Neural cell (in vitro differentiated cells): ENCODE data around the gene IL15. TPM values are rescaled to one million over a fixed set of nuclear protein-coding genes. Genes with fewer than 3 reads are reported as not detected.
A peak's percentile ranks its signal among the peaks of the same experiment; 100 is the strongest.
"Not testable (repeated sequence)": the region's sequence is repeated elsewhere in the genome, so short reads cannot be mapped to it uniquely, and the experiment has no call there.

Source experiments
- H2AFZ ChIP-seq: fragments of 200-600, 300-800 bp; sonication (generic), shearing (Covaris generic); 2 replicates; pipeline ENCODE4 v1.6.0; 2014; ENCODE audit warnings: low read depth, mild to moderate bottlenecking, antibody characterized with exemption, low read length, moderate library complexity
- H3F3A ChIP-seq: fragments of 200-600 bp; shearing (Covaris generic); 2 replicates; pipeline ENCODE4 v1.6.1; 2016; ENCODE audit warnings: mild to moderate bottlenecking, moderate library complexity, mixed read lengths, antibody characterized with exemption, low read length; ENCODE audit not compliant: insufficient read depth, poor library complexity, severe bottlenecking
- H3K27ac ChIP-seq: fragments of 200-600, 300-800 bp; sonication (generic), shearing (Covaris generic); 2 replicates; pipeline ENCODE4 v1.5.1; 2014; ENCODE audit warnings: mild to moderate bottlenecking, low read length, moderate library complexity
- H3K27me3 ChIP-seq: fragments of 300-800, 200-600 bp; sonication (generic), shearing (Covaris generic); 2 replicates; pipeline ENCODE4 v1.6.0; 2014; ENCODE audit warnings: mild to moderate bottlenecking, low read depth, low read length, moderate library complexity; ENCODE audit not compliant: insufficient read depth
- H3K36me3 ChIP-seq: fragments of 300-800, 200-600 bp; sonication (generic), shearing (Covaris generic); 2 replicates; pipeline ENCODE4 v1.5.1; 2014; ENCODE audit warnings: mild to moderate bottlenecking, antibody characterized with exemption, low read length, moderate library complexity; ENCODE audit not compliant: insufficient read depth
- H3K4me2 ChIP-seq: fragments of 300-800, 200-600 bp; sonication (generic), shearing (Covaris generic); 2 replicates; pipeline ENCODE4 v1.6.0; 2014; ENCODE audit warnings: mild to moderate bottlenecking, low read length
- H3K4me3 ChIP-seq: fragments of 300-800, 200-600 bp; sonication (generic), shearing (Covaris generic); 2 replicates; pipeline ENCODE4 v1.5.1; 2014; ENCODE audit warnings: mild to moderate bottlenecking, low read length, moderate library complexity
- H3K79me2 ChIP-seq: fragments of 200-600 bp; shearing (Covaris generic); replicated peaks from 2 replicates; pipeline ENCODE4 v1.6.0; 2014; ENCODE audit warnings: mild to moderate bottlenecking, low read length, moderate library complexity; ENCODE audit not compliant: insufficient read depth
- H3K9ac ChIP-seq: fragments of 300-800, 200-600 bp; sonication (generic), shearing (Covaris generic); 2 replicates; pipeline ENCODE4 v1.6.1; 2016; ENCODE audit warnings: mild to moderate bottlenecking, low read length, mixed read lengths
- H3K9me2 ChIP-seq: fragments of 200-600 bp; shearing (Covaris generic); 2 replicates; pipeline ENCODE4 v1.6.1; 2016; ENCODE audit warnings: mild to moderate bottlenecking, low read length, mixed read lengths; ENCODE audit not compliant: insufficient read depth
- H3K9me3 ChIP-seq: fragments of 200-600, 300-800 bp; sonication (generic), shearing (Covaris generic); 2 replicates; pipeline ENCODE4 v1.6.1; 2016; ENCODE audit warnings: mild to moderate bottlenecking, mixed run types, low read length, moderate library complexity, mixed read lengths
- H4K20me1 ChIP-seq: fragments of 200-600 bp; shearing (Covaris generic); 2 replicates; pipeline ENCODE4 v1.6.1; 2016; ENCODE audit warnings: mild to moderate bottlenecking, mixed run types; ENCODE audit not compliant: insufficient read depth
- EP300 ChIP-seq: fragments of 450-650 bp; conservative IDR thresholded peaks from 2 replicates; pipeline ENCODE4 v1.6.1; 2014; ENCODE audit warnings: antibody characterized with exemption, mild to moderate bottlenecking, moderate library complexity; ENCODE audit not compliant: poor library complexity, severe bottlenecking
- EZH2 ChIP-seq: fragments of 200-600, 300-800 bp; shearing (Covaris generic), sonication (generic); IDR thresholded peaks from 2 replicates; pipeline ENCODE4 v1.6.1; 2014; ENCODE audit warnings: antibody characterized with exemption, low read length, borderline replicate concordance, mild to moderate bottlenecking; ENCODE audit not compliant: insufficient read depth, poor library complexity, severe bottlenecking
- MXI1 ChIP-seq: fragments of 450-650 bp; conservative IDR thresholded peaks from 2 replicates; pipeline ENCODE4 v1.6.1; 2014; ENCODE audit warnings: antibody characterized with exemption, mild to moderate bottlenecking; ENCODE audit not compliant: poor library complexity, severe bottlenecking
- POLR2AphosphoS5 ChIP-seq: IDR thresholded peaks from 2 replicates; pipeline ENCODE4 v1.6.1; 2012
- RAD21 ChIP-seq: fragments of 450-650 bp; conservative IDR thresholded peaks from 2 replicates; pipeline ENCODE4 v1.6.1; 2014; ENCODE audit warnings: antibody characterized with exemption, mild to moderate bottlenecking, moderate library complexity
- SMC3 ChIP-seq: fragments of 450-650 bp; conservative IDR thresholded peaks from 2 replicates; pipeline ENCODE4 v1.6.1; 2014; ENCODE audit warnings: antibody characterized with exemption, mild to moderate bottlenecking, moderate library complexity; ENCODE audit not compliant: poor library complexity
- TAF1 ChIP-seq: IDR thresholded peaks from 2 replicates; pipeline ENCODE4 v1.6.1; 2012; ENCODE audit warnings: low read depth
- polyA plus RNA-seq: library from polyadenylated mRNA; depleted of rRNA; stranded (reverse); fragments of >200 nt; gene quantifications from 2 replicates; pipeline ENCODE4 v1.2.3, GENCODE V29; 2014
- TF ChIP-seq, protein P1 (sequence below): IDR thresholded peaks from 2 replicates; pipeline ENCODE4 v1.6.1; 2012; ENCODE audit warnings: borderline replicate concordance
- TF ChIP-seq, protein P2 (sequence below): fragments of 450-650 bp; IDR thresholded peaks from 2 replicates; pipeline ENCODE4 v1.5.1; 2014; ENCODE audit warnings: antibody characterized with exemption, mild to moderate bottlenecking, moderate library complexity; ENCODE audit not compliant: poor library complexity, severe bottlenecking

The IL15 gene
- polyA plus RNA-seq, 1 donor from 2014 or later: not detected

DNA sequence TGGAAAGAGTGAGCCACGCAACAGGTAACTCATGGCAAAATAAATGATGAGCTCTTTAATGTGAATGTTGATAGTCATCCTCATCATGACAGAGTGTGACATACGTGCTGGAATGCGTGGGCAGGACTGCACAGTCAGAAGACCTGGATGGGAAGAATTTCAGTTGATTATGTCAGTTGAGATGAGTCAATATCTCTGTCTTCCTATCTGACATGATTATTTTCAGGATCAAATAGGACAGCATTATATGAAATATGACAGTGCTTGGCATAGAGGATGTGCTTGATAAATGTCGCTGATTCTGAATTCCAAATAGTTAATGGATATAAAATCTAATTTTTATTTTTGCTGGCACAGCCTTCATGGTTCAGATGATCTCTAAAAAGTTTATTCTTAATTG lies 95.1 kb downstream of the IL15 start:
- H3F3A ChIP-seq: no peaks in the 10 kb centered on the region
- H3K27ac ChIP-seq: no peak overlapping the region
- no peak overlapping the region for H2AFZ ChIP-seq
- no peaks in the 10 kb centered on the region for H3K9me3 ChIP-seq
- no peaks in the 10 kb centered on the region for H4K20me1 ChIP-seq
- H3K9ac ChIP-seq: no peak overlapping the region
- TF ChIP-seq POLR2AphosphoS5 (no peak), EP300 (peak; percentile 60)
- no peaks in the 10 kb centered on the region for H3K36me3 ChIP-seq
- no peaks in the 10 kb centered on the region for H3K27me3 ChIP-seq
- H3K79me2 ChIP-seq: no peaks in the 10 kb centered on the region
- no peak overlapping the region for H3K4me2 ChIP-seq
- no peaks in the 10 kb centered on the region for H3K9me2 ChIP-seq
- H3K4me3 ChIP-seq: no peak overlapping the region

DNA sequence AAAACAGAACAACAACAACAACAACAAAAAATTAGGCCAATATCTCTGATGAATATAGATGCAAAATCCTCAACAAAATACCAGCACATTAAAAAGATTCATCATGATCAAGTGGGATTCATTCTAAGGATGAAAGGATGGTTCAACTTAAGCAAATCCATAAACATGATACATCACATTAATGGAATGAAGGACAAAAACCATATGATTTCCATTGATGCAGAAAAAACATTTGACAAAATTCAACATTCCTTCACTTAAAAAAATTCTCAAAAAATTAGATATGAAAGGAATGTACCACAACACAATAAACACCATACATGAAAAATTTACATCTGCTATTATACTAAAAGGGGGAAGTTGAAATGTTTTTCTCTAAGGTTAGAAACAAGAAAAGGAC lies 103.3 kb downstream of the IL15 start:
- H3K79me2 ChIP-seq: no peaks in the 10 kb centered on the region
- no peak overlapping the region for H3K4me2 ChIP-seq
- no peaks in the 10 kb centered on the region for H3F3A ChIP-seq
- H3K27me3 ChIP-seq: no peaks in the 10 kb centered on the region
- no peak for TF ChIP-seq POLR2AphosphoS5
- TF ChIP-seq TAF1: no peak
- TF ChIP-seq, protein P1, sequence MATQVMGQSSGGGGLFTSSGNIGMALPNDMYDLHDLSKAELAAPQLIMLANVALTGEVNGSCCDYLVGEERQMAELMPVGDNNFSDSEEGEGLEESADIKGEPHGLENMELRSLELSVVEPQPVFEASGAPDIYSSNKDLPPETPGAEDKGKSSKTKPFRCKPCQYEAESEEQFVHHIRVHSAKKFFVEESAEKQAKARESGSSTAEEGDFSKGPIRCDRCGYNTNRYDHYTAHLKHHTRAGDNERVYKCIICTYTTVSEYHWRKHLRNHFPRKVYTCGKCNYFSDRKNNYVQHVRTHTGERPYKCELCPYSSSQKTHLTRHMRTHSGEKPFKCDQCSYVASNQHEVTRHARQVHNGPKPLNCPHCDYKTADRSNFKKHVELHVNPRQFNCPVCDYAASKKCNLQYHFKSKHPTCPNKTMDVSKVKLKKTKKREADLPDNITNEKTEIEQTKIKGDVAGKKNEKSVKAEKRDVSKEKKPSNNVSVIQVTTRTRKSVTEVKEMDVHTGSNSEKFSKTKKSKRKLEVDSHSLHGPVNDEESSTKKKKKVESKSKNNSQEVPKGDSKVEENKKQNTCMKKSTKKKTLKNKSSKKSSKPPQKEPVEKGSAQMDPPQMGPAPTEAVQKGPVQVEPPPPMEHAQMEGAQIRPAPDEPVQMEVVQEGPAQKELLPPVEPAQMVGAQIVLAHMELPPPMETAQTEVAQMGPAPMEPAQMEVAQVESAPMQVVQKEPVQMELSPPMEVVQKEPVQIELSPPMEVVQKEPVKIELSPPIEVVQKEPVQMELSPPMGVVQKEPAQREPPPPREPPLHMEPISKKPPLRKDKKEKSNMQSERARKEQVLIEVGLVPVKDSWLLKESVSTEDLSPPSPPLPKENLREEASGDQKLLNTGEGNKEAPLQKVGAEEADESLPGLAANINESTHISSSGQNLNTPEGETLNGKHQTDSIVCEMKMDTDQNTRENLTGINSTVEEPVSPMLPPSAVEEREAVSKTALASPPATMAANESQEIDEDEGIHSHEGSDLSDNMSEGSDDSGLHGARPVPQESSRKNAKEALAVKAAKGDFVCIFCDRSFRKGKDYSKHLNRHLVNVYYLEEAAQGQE: no peak
- TF ChIP-seq EZH2: no peak
- no peak overlapping the region for H2AFZ ChIP-seq
- H4K20me1 ChIP-seq: no peaks in the 10 kb centered on the region
- H3K9me2 ChIP-seq: no peaks in the 10 kb centered on the region
- no peaks in the 10 kb centered on the region for H3K9me3 ChIP-seq
- no peak overlapping the region for H3K27ac ChIP-seq
- H3K4me3 ChIP-seq: no peak overlapping the region
- no peaks in the 10 kb centered on the region for H3K36me3 ChIP-seq
- no peak overlapping the region for H3K9ac ChIP-seq

DNA sequence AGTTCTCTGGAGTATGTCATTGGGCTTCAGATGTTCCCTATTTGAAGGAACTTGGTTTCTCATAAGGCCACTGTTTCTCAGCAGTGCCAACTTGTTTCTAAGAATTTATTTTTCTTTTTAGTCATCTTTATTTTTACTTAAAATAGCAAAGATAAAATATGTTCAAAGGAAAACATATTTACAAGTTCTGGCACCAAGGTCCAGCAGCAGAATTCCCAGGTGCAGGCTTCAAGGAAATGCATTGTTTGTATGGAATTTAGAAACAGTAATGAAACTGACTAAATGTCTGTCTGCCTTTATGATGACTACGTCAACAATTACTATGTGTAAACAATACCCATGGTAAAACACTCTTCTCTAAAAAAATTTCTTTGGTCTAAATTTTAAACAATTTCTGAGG lies 109.6 kb downstream of the IL15 start:
- Histone ChIP-seq H3K9me2 (no peaks in the 10 kb centered on the region), H3K9ac (no peak overlapping the region), H3K27ac (no peak overlapping the region), H3K79me2 (no peaks in the 10 kb centered on the region), H3K4me3 (no peak overlapping the region), H3F3A (no peaks in the 10 kb centered on the region), H3K9me3 (no peaks in the 10 kb centered on the region), H4K20me1 (no peaks in the 10 kb centered on the region), H3K36me3 (no peaks in the 10 kb centered on the region), H2AFZ (no peak overlapping the region), H3K27me3 (no peaks in the 10 kb centered on the region), H3K4me2 (no peak overlapping the region)
- TF ChIP-seq TAF1: no peak
- TF ChIP-seq SMC3: no peak
- TF ChIP-seq RAD21: no peak
- TF ChIP-seq, protein P1: no peak
- TF ChIP-seq, protein P2, sequence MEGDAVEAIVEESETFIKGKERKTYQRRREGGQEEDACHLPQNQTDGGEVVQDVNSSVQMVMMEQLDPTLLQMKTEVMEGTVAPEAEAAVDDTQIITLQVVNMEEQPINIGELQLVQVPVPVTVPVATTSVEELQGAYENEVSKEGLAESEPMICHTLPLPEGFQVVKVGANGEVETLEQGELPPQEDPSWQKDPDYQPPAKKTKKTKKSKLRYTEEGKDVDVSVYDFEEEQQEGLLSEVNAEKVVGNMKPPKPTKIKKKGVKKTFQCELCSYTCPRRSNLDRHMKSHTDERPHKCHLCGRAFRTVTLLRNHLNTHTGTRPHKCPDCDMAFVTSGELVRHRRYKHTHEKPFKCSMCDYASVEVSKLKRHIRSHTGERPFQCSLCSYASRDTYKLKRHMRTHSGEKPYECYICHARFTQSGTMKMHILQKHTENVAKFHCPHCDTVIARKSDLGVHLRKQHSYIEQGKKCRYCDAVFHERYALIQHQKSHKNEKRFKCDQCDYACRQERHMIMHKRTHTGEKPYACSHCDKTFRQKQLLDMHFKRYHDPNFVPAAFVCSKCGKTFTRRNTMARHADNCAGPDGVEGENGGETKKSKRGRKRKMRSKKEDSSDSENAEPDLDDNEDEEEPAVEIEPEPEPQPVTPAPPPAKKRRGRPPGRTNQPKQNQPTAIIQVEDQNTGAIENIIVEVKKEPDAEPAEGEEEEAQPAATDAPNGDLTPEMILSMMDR: no peak
- no peak for TF ChIP-seq EP300
- no peak for TF ChIP-seq POLR2AphosphoS5
- TF ChIP-seq EZH2: no peak
- no peak for TF ChIP-seq MXI1

DNA sequence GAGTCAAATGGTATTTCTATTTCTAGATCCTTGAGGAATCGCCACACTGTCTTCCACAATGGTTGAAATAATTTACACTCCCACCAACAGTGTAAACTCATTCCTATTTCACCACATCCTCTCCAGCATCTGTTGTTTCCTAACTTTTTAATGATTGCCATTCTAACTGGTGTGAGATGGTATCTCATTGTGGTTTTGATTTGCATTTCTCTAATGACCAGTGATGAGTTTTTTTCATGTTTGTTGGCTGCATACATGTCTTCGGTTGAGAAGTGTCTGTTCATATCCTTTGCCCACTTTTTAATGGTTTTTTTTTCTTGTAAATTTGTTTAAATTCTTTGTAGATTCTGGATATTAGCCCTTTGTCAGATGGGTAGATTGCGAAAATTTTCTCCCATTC lies 115.4 kb downstream of the IL15 start:
- not testable (repeated sequence) for H3K4me2 ChIP-seq, H3K9me2 ChIP-seq, H3K9me3 ChIP-seq, H3K36me3 ChIP-seq, H3K27me3 ChIP-seq, H3F3A ChIP-seq, H2AFZ ChIP-seq, H3K4me3 ChIP-seq, H3K79me2 ChIP-seq, H4K20me1 ChIP-seq, H3K27ac ChIP-seq, H3K9ac ChIP-seq
